ENCODE data around the gene IFNGR2. TPM values are rescaled to one million over a fixed set of nuclear protein-coding genes. Genes with fewer than 3 reads are reported as not detected.

IFNGR2 gene
- total and polyA plus RNA-seq, 2 experiments from 2014 or later = 92.8 to 113 TPM

GRCh38 chr21:33412832-33413519, 9.8 kb downstream of the IFNGR2 start:
- H3K79me2 ChIP-seq (ENCODE audit: insufficient read depth) = peaks cover 100% of the 10 kb centered on the region
- peaks cover 36% of the 10 kb centered on the region for H3K36me3 ChIP-seq (ENCODE audit: low read depth)
- in situ Hi-C loops (cut with MboI) = no loop called here

GRCh38 chr21:33414068-33414467, 10.9 kb downstream of the IFNGR2 start:
- Histone ChIP-seq H2AFZ (no peak overlapping the region), H3K4me1 (ENCODE audit: insufficient read depth) (peaks cover 12% of the 10 kb centered on the region), H3F3A (ENCODE audit: insufficient read depth) (peaks cover 27% of the 10 kb centered on the region), H3K79me2 (ENCODE audit: insufficient read depth) (peaks cover 100% of the 10 kb centered on the region), H3K27ac (no peak overlapping the region), H3K27me3 (replicated peaks; ENCODE audit: insufficient read depth) (no peaks in the 10 kb centered on the region), H3K36me3 (ENCODE audit: low read depth) (peaks cover 41% of the 10 kb centered on the region), H3K9me2 (ENCODE audit: insufficient read depth) (no peaks in the 10 kb centered on the region), H4K20me1 (ENCODE audit: insufficient read depth) (no peaks in the 10 kb centered on the region; the same call in 1 of the 2 replicates), H3K4me3 (no peak overlapping the region), H3K4me2 (ENCODE audit: unreplicated experiment) (no peak overlapping the region), H3K9me3 (ENCODE audit: low read depth) (no peaks in the 10 kb centered on the region), H3K9ac (no peak overlapping the region)
- no peak for DNase-seq
- in situ Hi-C loops (cut with MboI) = no loop called here
- TF ChIP-seq EZH2 (IDR thresholded peaks at IDR 0.05; ENCODE audit: insufficient read depth, poor library complexity, severe bottlenecking) (no peak), EZH2phosphoT487 (IDR thresholded peaks at IDR 0.05; ENCODE audit: insufficient read depth, low read depth) (no peak)
- whole genome bisulfite sequencing, 2 experiments (ENCODE audit: low coverage in 1 of 2, low lambda C conversion rate in 2 of 2, missing lambda C conversion rate in 2 of 2) = 85% methylated on average over 14 of the region's 14 CpGs

More at GRCh38 chr21:33412832-33413519, 9.8 kb downstream of the IFNGR2 start:
- no peaks in the 10 kb centered on the region for H3K9me2 ChIP-seq (ENCODE audit: insufficient read depth)
- no peaks in the 10 kb centered on the region for H3K9me3 ChIP-seq (ENCODE audit: low read depth)
- no peak overlapping the region for H3K9ac ChIP-seq
- H3K4me2 ChIP-seq (ENCODE audit: unreplicated experiment) = no peak overlapping the region
- H3K27ac ChIP-seq = no peak overlapping the region
- H3K4me1 ChIP-seq (ENCODE audit: insufficient read depth) = peaks cover 11% of the 10 kb centered on the region
- TF ChIP-seq EZH2phosphoT487 (IDR thresholded peaks at IDR 0.05; ENCODE audit: insufficient read depth, low read depth) = no peak
- no peak for TF ChIP-seq EZH2 (IDR thresholded peaks at IDR 0.05; ENCODE audit: insufficient read depth, poor library complexity, severe bottlenecking)
- no peak for DNase-seq
- H3K4me3 ChIP-seq = no peak overlapping the region
- WGBS, 2 experiments (ENCODE audit: low coverage in 1 of 2, low lambda C conversion rate in 2 of 2, missing lambda C conversion rate in 2 of 2) = 69 to 72% methylated on average over 9 of the region's 9 CpGs
- H3K27me3 ChIP-seq (replicated peaks; ENCODE audit: insufficient read depth) = no peaks in the 10 kb centered on the region
- no peak overlapping the region for H2AFZ ChIP-seq
- H3F3A ChIP-seq (ENCODE audit: insufficient read depth) = peaks cover 27% of the 10 kb centered on the region
- no peaks in the 10 kb centered on the region; the same call in 1 of the 2 replicates for H4K20me1 ChIP-seq (ENCODE audit: insufficient read depth)

GRCh38 chr21:33414926-33415325, 11.7 kb downstream of the IFNGR2 start:
- no peak for DNase-seq
- Histone ChIP-seq H2AFZ (no peak overlapping the region), H4K20me1 (ENCODE audit: insufficient read depth) (no peaks in the 10 kb centered on the region; the same call in 1 of the 2 replicates), H3F3A (ENCODE audit: insufficient read depth) (peaks cover 20% of the 10 kb centered on the region; the same call in 1 of the 2 replicates), H3K9ac (no peak overlapping the region), H3K9me3 (ENCODE audit: low read depth) (no peaks in the 10 kb centered on the region), H3K27me3 (replicated peaks; ENCODE audit: insufficient read depth) (no peaks in the 10 kb centered on the region), H3K79me2 (ENCODE audit: insufficient read depth) (peaks cover 100% of the 10 kb centered on the region), H3K27ac (no peak overlapping the region), H3K9me2 (ENCODE audit: insufficient read depth) (no peaks in the 10 kb centered on the region), H3K4me1 (ENCODE audit: insufficient read depth) (peaks cover 19% of the 10 kb centered on the region), H3K36me3 (ENCODE audit: low read depth) (peaks cover 41% of the 10 kb centered on the region), H3K4me3 (no peak overlapping the region), H3K4me2 (ENCODE audit: unreplicated experiment) (no peak overlapping the region)
- in situ Hi-C loops (cut with MboI) = no loop called here
- 93 to 94% methylated on average over 11 of the region's 11 CpGs for WGBS, 2 experiments (ENCODE audit: low coverage in 1 of 2, low lambda C conversion rate in 2 of 2, missing lambda C conversion rate in 2 of 2)
- TF ChIP-seq EZH2 (IDR thresholded peaks at IDR 0.05; ENCODE audit: insufficient read depth, poor library complexity, severe bottlenecking) (no peak), EZH2phosphoT487 (IDR thresholded peaks at IDR 0.05; ENCODE audit: insufficient read depth, low read depth) (no peak)

GRCh38 chr21:33418691-33419090, 15.5 kb downstream of the IFNGR2 start:
- Histone ChIP-seq H4K20me1 (ENCODE audit: insufficient read depth) (no peaks in the 10 kb centered on the region; the same call in 1 of the 2 replicates), H3F3A (ENCODE audit: insufficient read depth) (0 out of 2 replicates have a peak, but pooled peaks cover 12% of the 10 kb centered on the region), H3K27ac (no peak overlapping the region), H3K9me3 (ENCODE audit: low read depth) (no peaks in the 10 kb centered on the region), H3K4me3 (no peak overlapping the region), H3K9me2 (ENCODE audit: insufficient read depth) (no peaks in the 10 kb centered on the region), H3K27me3 (replicated peaks; ENCODE audit: insufficient read depth) (no peaks in the 10 kb centered on the region), H2AFZ (no peak overlapping the region), H3K9ac (no peak overlapping the region; the same call in 1 of the 2 replicates), H3K4me1 (ENCODE audit: insufficient read depth) (peaks cover 8% of the 10 kb centered on the region; the same call in 1 of the 2 replicates), H3K4me2 (ENCODE audit: unreplicated experiment) (no peak overlapping the region), H3K36me3 (ENCODE audit: low read depth) (peaks cover 43% of the 10 kb centered on the region), H3K79me2 (ENCODE audit: insufficient read depth) (peaks cover 97% of the 10 kb centered on the region)
- no peak for DNase-seq
- in situ Hi-C loops (cut with MboI) = no loop called here
- TF ChIP-seq EZH2 (IDR thresholded peaks at IDR 0.05; ENCODE audit: insufficient read depth, poor library complexity, severe bottlenecking) (no peak), EZH2phosphoT487 (IDR thresholded peaks at IDR 0.05; ENCODE audit: insufficient read depth, low read depth) (no peak)
- 35 to 49% methylated on average over 2 of the region's 2 CpGs for WGBS, 2 experiments (ENCODE audit: low coverage in 1 of 2, low lambda C conversion rate in 2 of 2, missing lambda C conversion rate in 2 of 2)

Measured in GM23248 (cell line).